GM21381 (cell line): ENCODE results near the gene SLC4A7.
"Not testable (repeated sequence)": the region's sequence is repeated elsewhere in the genome, so short reads cannot be mapped to it uniquely, and the experiment has no call there.

Source experiments
- ATAC-seq: cut with Tn5 transposase; IDR thresholded peaks from one replicate; pipeline ENCODE4 v1.9.1; 2021; ENCODE audit warnings: mild to moderate bottlenecking, moderate library complexity; ENCODE audit not compliant: unreplicated experiment

SLC4A7 gene

GRCh38 chr3:27484015-27484844, at the start of gene SLC4A7:
TSS of gene SLC4A7 (minus strand) at chr3:27484384. CDS start at chr3:27484126, 258 bp downstream.
- peak; percentile 91 for ATAC-seq

GRCh38 chr3:27533261-27533607, 49.0 kb upstream of the SLC4A7 start:
- no peak for ATAC-seq

GRCh38 chr3:27532426-27533260, 48.5 kb upstream of the SLC4A7 start:
- ATAC-seq: no peak

GRCh38 chr3:27531193-27531751, 47.1 kb upstream of the SLC4A7 start:
- not testable (repeated sequence) for ATAC-seq

GRCh38 chr3:27528791-27529190, 44.6 kb upstream of the SLC4A7 start:
- no peak for ATAC-seq

GRCh38 chr3:27526614-27527315, 42.6 kb upstream of the SLC4A7 start:
- ATAC-seq: no peak

GRCh38 chr3:27521872-27522265, 37.7 kb upstream of the SLC4A7 start:
- no peak for ATAC-seq

- no peak for ATAC-seq
These were observed 37.1 kb upstream of the SLC4A7 start for GRCh38 chr3:27521179-27521871.

GRCh38 chr3:27511724-27512422, 27.7 kb upstream of the SLC4A7 start:
- no peak for ATAC-seq

- no peak for ATAC-seq
These were observed 25.2 kb upstream of the SLC4A7 start for GRCh38 chr3:27509376-27509775.

GRCh38 chr3:27508424-27508823, 24.2 kb upstream of the SLC4A7 start:
- ATAC-seq: no peak

GRCh38 chr3:27507515-27508266, 23.5 kb upstream of the SLC4A7 start:
- no peak for ATAC-seq

- no peak for ATAC-seq
These were observed 22.9 kb upstream of the SLC4A7 start for GRCh38 chr3:27507111-27507510.

- ATAC-seq: no peak
These were observed 20.6 kb upstream of the SLC4A7 start for GRCh38 chr3:27504749-27505148.

- no peak for ATAC-seq
These were observed 19.3 kb upstream of the SLC4A7 start for GRCh38 chr3:27503526-27503925.

- ATAC-seq: no peak
These were observed 17.6 kb upstream of the SLC4A7 start for GRCh38 chr3:27501759-27502158.

- no peak for ATAC-seq
These were observed 16.8 kb upstream of the SLC4A7 start for GRCh38 chr3:27500986-27501385.

GRCh38 chr3:27500035-27500434, 15.9 kb upstream of the SLC4A7 start:
- ATAC-seq: no peak

GRCh38 chr3:27494784-27495183, 10.6 kb upstream of the SLC4A7 start:
- ATAC-seq: no peak
